DND-41 (cell line): ENCODE data around the gene HPS1.

Source experiments
- ATAC-seq: fragments of 200-7000 bp; cut with Tn5 transposase; 3 replicates; pipeline ENCODE4 v1.9.1; 2021; ENCODE audit warnings: low read depth; ENCODE audit not compliant: insufficient read depth
- DNase-seq: peaks from one replicate; pipeline ENCODE4 v3.0.0-alpha.2; 2020
- H2AFZ ChIP-seq: 2 replicates; pipeline ENCODE4 v1.6.0; 2012; ENCODE audit warnings: low read depth, low read length
- H3K27ac ChIP-seq: 2 replicates; pipeline ENCODE4 v1.5.1; 2012; ENCODE audit warnings: low read length, inconsistent platforms
- H3K27me3 ChIP-seq: fragments of 200-600 bp; sonication (generic); 2 replicates; pipeline ENCODE4 v1.6.0; 2012; ENCODE audit warnings: low read length, mild to moderate bottlenecking, inconsistent platforms; ENCODE audit not compliant: insufficient read depth, poor library complexity
- H3K36me3 ChIP-seq: 2 replicates; pipeline ENCODE4 v1.5.1; 2012; ENCODE audit warnings: low read length, inconsistent platforms; ENCODE audit not compliant: insufficient read depth
- H3K4me1 ChIP-seq: 2 replicates; pipeline ENCODE4 v1.5.1; 2012; ENCODE audit warnings: mild to moderate bottlenecking, low read length; ENCODE audit not compliant: insufficient read depth
- H3K4me2 ChIP-seq: 2 replicates; pipeline ENCODE4 v1.6.0; 2012; ENCODE audit warnings: mild to moderate bottlenecking, moderate library complexity, low read length, inconsistent platforms; ENCODE audit not compliant: insufficient read depth
- H3K4me3 ChIP-seq, 2 experiments: fragments of 200-600 bp in 1 of 2; shearing (Covaris generic) in 1 of 2; 2 replicates each; pipeline ENCODE4 v1.5.1; 2012 to 2016; ENCODE audit warnings: inconsistent platforms in 2 of 2, low read length in 2 of 2, mild to moderate bottlenecking in 2 of 2, low read depth in 1 of 2, moderate library complexity in 1 of 2
- H3K79me2 ChIP-seq: 2 replicates; pipeline ENCODE4 v1.6.0; 2012; ENCODE audit warnings: low read length, inconsistent platforms; ENCODE audit not compliant: insufficient read depth
- H3K9ac ChIP-seq: 2 replicates; pipeline ENCODE4 v1.6.0; 2012; ENCODE audit warnings: low read depth, mild to moderate bottlenecking, inconsistent platforms, low read length, moderate library complexity
- H3K9me3 ChIP-seq: 2 replicates; pipeline ENCODE4 v1.5.1; 2012; ENCODE audit warnings: low read length, moderate library complexity, mild to moderate bottlenecking, inconsistent platforms; ENCODE audit not compliant: insufficient read depth, severe bottlenecking
- H4K20me1 ChIP-seq: 2 replicates; pipeline ENCODE4 v1.6.0; 2012; ENCODE audit warnings: low read length; ENCODE audit not compliant: insufficient read depth
- CTCF ChIP-seq: IDR thresholded peaks from 2 replicates; pipeline ENCODE4 v1.5.1; 2012; ENCODE audit warnings: borderline replicate concordance, low read length, moderate library complexity, mild to moderate bottlenecking; ENCODE audit not compliant: poor library complexity, severe bottlenecking; ENCODE audit errors: extremely low read depth
- EZH2 ChIP-seq: IDR thresholded peaks from 3 replicates; pipeline ENCODE4 v1.6.1; 2012; ENCODE audit warnings: borderline replicate concordance, low read depth, mild to moderate bottlenecking, moderate library complexity, low read length, inconsistent platforms; ENCODE audit not compliant: severe bottlenecking

Gene HPS1

DNA sequence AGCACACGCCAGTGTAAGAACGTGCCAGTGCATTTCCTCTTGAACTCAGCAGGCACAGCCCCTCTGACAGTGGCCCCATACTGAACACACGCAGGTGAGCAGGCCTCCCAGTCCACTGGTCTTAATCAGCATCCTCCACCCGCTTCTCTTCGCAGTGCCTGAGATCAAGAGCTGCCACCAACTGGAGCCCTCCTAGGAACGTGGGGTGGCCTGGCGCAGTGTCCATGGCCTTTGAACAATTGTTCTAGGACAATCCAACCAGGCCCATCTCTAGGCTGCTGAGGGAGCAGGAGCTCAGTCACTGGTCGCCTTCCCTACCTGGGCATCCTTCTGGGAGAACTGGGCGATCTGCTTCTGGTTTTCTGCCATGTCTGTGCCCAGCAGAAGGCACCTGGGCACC is 47.0 kb downstream of the HPS1 start:
- Histone ChIP-seq H4K20me1 (no peaks in the 10 kb centered on the region), H3K4me3 (no peak overlapping the region), H2AFZ (no peak overlapping the region), H3K4me1 (no peaks in the 10 kb centered on the region), H3K27ac (no peak overlapping the region), H3K79me2 (no peaks in the 10 kb centered on the region), H3K36me3 (no peaks in the 10 kb centered on the region), H3K4me2 (no peak overlapping the region), H3K9me3 (no peaks in the 10 kb centered on the region), H3K9ac (no peak overlapping the region), H3K27me3 (no peaks in the 10 kb centered on the region)
- DNase-seq (no peak), ATAC-seq (no peak)
- TF ChIP-seq EZH2, result no peak
- TF ChIP-seq CTCF, result no peak

DNA sequence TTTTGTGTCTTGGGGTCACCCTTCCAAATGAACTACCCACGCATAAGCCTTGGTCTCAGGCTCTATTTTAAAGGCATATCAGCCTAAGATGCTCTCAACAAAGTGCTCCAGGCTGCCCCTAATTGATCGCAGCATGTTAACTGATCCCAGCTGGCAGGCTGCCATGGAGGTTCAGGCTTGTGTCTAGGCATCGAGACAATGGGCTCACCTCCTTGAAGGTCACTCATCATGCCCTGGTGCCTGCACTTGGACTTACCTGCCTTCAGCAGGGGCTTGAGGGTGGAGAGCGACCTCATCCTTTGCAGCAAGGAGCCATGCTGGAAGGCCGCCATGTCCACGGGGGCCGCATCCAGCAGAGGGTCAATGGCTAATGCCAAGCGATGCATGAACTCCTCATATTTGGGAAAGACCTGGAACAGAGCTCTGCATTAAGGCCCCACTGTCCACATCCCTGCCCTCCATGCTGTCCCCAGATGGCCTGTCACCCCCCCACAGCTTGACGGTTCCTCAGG is 49.6 kb downstream of the HPS1 start:
- H4K20me1 ChIP-seq, result 0 out of 2 replicates have a peak, but pooled peaks cover 2% of the 10 kb centered on the region
- TF ChIP-seq CTCF (no peak), EZH2 (no peak)
- no peak overlapping the region for H3K4me2 ChIP-seq
- no peak for ATAC-seq
- no peaks in the 10 kb centered on the region for H3K9me3 ChIP-seq
- H3K4me3 ChIP-seq, result no peak overlapping the region
- H3K79me2 ChIP-seq, result no peaks in the 10 kb centered on the region
- H3K27me3 ChIP-seq, result no peaks in the 10 kb centered on the region
- H3K27ac ChIP-seq, result no peak overlapping the region
- H3K9ac ChIP-seq, result no peak overlapping the region
- DNase-seq, result no peak
- no peak overlapping the region for H2AFZ ChIP-seq
- H3K4me1 ChIP-seq, result no peaks in the 10 kb centered on the region
- H3K36me3 ChIP-seq, result no peaks in the 10 kb centered on the region

DNA sequence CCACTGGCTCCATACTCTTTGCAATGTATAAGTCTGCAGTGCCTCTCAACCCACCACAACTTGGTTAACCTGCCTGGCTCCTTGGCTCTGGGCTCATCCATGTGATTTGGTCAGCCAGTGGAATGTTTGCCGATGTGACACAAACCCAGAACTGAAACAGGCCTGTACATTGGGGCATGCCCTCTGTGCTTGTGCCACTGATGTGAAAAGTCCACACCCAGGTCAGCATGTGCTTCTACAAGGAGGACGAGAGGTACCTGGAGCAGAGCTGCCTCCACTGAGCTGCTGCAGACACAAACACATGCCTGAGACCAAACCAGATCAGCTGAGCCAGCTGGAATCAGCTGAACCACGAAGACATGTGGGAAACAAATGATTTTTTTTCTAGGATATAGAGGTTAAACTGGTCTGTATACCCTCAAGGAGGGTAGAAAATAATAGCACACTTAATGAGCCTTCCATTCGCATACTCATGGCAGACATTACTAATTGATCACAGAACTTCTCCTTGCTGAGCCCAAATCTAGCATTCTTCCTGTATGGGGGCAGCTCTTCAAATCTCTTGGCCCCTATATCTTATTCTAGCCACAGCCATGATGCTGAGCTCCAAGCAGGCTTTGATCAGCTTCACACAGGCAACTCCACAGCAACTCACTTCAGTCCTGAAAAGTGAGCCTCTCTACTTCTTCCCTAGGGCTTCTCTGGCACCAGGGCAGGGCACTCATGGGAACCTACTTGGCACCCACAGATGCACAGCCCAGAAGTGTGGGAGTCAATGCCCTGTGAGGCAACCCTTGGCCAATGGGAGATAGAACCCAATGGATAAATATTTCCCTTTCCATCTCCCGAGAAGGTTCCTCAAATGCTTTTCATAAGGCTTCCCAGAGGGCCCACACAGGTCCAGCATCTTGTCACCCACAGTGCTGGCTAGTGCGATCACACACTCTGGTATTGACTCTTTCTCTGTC is 50.4 kb downstream of the HPS1 start:
- H4K20me1 ChIP-seq, result peaks cover 2% of the 10 kb centered on the region; the same call in 1 of the 2 replicates
- peaks cover 4% of the 10 kb centered on the region for H3K4me1 ChIP-seq
- no peak overlapping the region for H3K4me3 ChIP-seq
- DNase-seq (no peak), ATAC-seq (no peak)
- H3K9me3 ChIP-seq, result no peaks in the 10 kb centered on the region
- no peak overlapping the region for H3K27ac ChIP-seq
- no peaks in the 10 kb centered on the region for H3K36me3 ChIP-seq
- H2AFZ ChIP-seq, result no peak overlapping the region
- H3K79me2 ChIP-seq, result no peaks in the 10 kb centered on the region
- H3K27me3 ChIP-seq, result no peaks in the 10 kb centered on the region
- H3K9ac ChIP-seq, result no peak overlapping the region
- no peak overlapping the region for H3K4me2 ChIP-seq
- TF ChIP-seq EZH2, result no peak
- TF ChIP-seq CTCF, result no peak
